Adrenal gland (tissue), 12 donors: Measurements from ENCODE around the gene HORMAD2. TPM values are rescaled to one million over a fixed set of nuclear protein-coding genes. Genes with fewer than 3 reads are reported as not detected.

Experiments used
- DNase-seq, 7 donors: peaks; one replicate each; pipeline ENCODE4 v3.0.0-alpha.2; 2019 to 2020
- H3K27ac ChIP-seq, 5 donors: fragments of 200-600 bp; sonication (generic) in 4 of 5; 1 replicate in 3 of 5; 2 replicates in 2 of 5; pipeline versions ENCODE4 v1.5.1 to v1.8.0; 2016 to 2020; ENCODE audit warnings: mild to moderate bottlenecking in 1 of 5
- H3K27me3 ChIP-seq: fragments of 200-600 bp; 2 replicates; pipeline ENCODE4 v1.8.0; 2021
- H3K36me3 ChIP-seq, 2 donors: fragments of 200-600 bp; replicated peaks in 1 of 2; 1 replicate in 1 of 2; 2 replicates in 1 of 2; pipeline versions ENCODE4 v1.5.1 to v1.8.0; 2018 to 2022
- H3K4me1 ChIP-seq, 2 donors: fragments of 200-600 bp; replicated peaks in 1 of 2; 1 replicate in 1 of 2; 2 replicates in 1 of 2; pipeline versions ENCODE4 v1.5.1 to v1.8.0; 2018 to 2021
- H3K4me3 ChIP-seq, 4 donors: fragments of 200-600 bp; sonication (generic) in 3 of 4; one replicate each; pipeline ENCODE4 v1.5.1; 2016 to 2018
- H3K9me3 ChIP-seq, 3 donors: fragments of 200-600 bp; sonication (generic) in 1 of 3; replicated peaks in 1 of 3; 1 replicate in 2 of 3; 2 replicates in 1 of 3; pipeline versions ENCODE4 v1.5.1 to v1.8.0; 2016 to 2021
- CTCF ChIP-seq, 6 experiments: fragments of 450-650 bp in 4 of 6; fragments of 200-600 bp in 2 of 6; sonication (generic) in 1 of 6; IDR thresholded peaks; 1 replicate in 5 of 6; 2 replicates in 1 of 6; pipeline versions ENCODE4 v1.5.1 to v1.8.0; 2016 to 2021; ENCODE audit warnings: antibody characterized with exemption in 6 of 6, mild to moderate bottlenecking in 2 of 6, moderate library complexity in 1 of 6
- POLR2A ChIP-seq, 2 donors: fragments of 450-650 bp; IDR thresholded peaks; one replicate each; pipeline ENCODE4 v1.6.1; 2017; ENCODE audit warnings: antibody characterized with exemption in 2 of 2, mild to moderate bottlenecking in 2 of 2, moderate library complexity in 1 of 2
- WGBS, 4 donors: extraction: QIAGEN DNeasy Blood & Tissue Kit in 2 of 4; methylation state at CpG; one replicate each; pipeline versions ENCODE4 v1.1.5 to v1.1.7; 2013 to 2017; 5-methylcytosine and 5-hydroxymethylcytosine counted together
- intact Hi-C, 2 donors: fragments of 100-400 bp; cut with DNase I; formaldehyde crosslinking; loops; one replicate each; pipeline versions ENCODE4 v1.14.1 to v1.15.0; 2022 to 2023
- polyA plus RNA-seq, 3 donors: library from polyadenylated mRNA; stranded (reverse); fragments of 200-250 nt in 2 of 3; fragments of 350-450 nt in 1 of 3; fragmentation: Illumina TruSeq in 1 of 3; extraction: RNeasy Lipid Tissue Mini Kit (QIAGEN cat#74804) in 1 of 3; gene quantifications; one replicate each; pipeline ENCODE4 v1.2.3, GENCODE V29; 2013 to 2014
- total RNA-seq, 9 donors: library from RNA; depleted of rRNA in 4 of 9; stranded (reverse); fragments of >200 nt in 4 of 9; fragments of 120-200 nt in 1 of 9; fragmentation: NEBNext Ultra II Directional in 1 of 9; extraction: Animal tissue kit (Norgen Biotek cat#: 25700) in 1 of 9; gene quantifications; one replicate each; pipeline versions ENCODE4 v1.1.0 to v1.2.4, GENCODE V29; 2013 to 2023
- donor health status: healthy with polysubstance abuse.
- donor health status: Bipolar disorder and iron deficiency.
- donor health status: DM: yes; HTN: yes; CAD: no.
- donor health status: DM: no; HTN: no; CAD: no.
- donor health status: DM: no; HTN: no; CAD: no.
- donor health status: DM: yes; HTN: yes; CAD: no.

HORMAD2 gene
- total and polyA plus RNA-seq, 12 donors: not detected

DNA sequence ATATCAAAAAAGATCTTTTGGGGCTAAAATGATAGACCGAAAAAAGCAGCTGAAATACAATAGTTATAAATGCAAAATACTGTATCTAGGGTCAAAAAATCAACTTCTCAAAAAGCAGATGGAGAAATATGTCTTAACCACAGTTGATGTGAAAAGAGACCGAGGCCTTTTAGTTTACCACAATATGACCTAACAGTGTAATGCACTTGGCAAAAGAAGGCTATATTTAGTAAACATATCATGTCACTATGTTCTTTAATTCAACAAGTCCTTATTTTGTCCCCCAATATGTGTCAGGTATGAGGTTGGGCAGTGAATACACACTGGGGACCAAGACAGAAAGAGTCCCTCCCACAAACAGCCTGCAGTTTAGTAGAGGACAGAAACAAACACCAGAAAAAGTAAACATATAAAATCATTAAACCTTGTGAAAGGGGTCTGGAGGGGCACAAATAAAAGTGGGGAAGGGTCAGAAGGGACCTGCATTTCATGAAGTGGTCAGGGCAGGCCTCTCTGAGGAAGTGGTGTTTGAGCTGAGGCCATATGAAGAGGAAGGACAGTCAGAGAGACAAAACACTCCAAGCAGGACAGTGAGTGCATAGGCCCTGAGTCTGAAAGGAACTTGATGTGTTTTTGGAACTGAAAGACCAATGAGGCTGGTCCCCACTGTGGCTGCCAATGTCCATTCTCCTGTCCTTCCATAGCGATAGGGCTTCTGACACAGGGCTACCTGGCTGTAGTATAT lies 112.9 kb downstream of the HORMAD2 start:
- intact Hi-C loops: no loop called here
- no peaks in the 10 kb centered on the region for H3K27me3 ChIP-seq

DNA sequence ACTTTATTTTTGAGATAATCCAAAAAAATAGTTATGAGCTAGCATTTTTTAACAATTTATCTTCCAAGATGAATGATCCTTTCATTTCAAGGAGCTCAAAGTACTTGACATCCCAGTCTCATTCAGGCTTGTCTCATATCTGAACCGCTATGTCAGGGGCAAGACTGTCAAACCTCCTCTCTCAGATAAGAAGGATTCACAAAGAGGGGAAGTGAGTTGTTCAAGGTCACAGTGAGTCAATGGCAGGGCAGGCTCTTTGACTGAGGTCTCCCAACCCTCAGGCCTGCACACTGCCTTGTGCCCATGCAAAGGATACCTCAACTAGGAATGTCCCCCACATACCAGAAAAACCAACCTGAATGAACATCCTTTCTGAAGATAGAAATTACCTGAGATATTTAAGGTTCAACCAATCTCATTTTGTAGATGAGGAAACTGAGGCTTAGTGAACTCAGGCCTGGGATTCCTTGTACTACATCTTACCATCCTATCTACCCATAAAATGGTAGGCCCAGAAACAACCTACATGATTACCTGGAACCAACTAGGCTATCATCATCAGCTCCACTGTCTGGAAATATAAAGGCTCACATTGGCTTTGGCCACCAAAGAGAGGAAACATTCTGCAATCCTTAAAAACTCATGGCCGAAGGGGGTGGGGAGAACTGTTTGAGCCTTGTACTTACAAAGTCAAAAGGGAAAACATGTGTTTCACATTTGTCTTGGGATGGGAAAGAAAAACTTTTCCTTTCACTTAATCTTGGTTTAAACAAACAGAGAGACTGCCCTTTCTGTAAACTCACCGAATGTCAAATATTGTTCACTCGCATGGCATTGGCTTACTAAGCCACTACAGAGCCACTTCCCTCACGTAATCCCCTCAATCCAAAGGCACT lies 115.2 kb downstream of the HORMAD2 start:
- intact Hi-C loops: no loop called here
- H3K27ac ChIP-seq: peak overlapping the region in 3 of 5 donors; percentile 38 to 81 (median 68)
- H3K36me3 ChIP-seq: no peaks in the 10 kb centered on the region
- H3K27me3 ChIP-seq: no peaks in the 10 kb centered on the region
- TF ChIP-seq POLR2A (IDR thresholded peaks at IDR 0.05): no peak
- no peak for TF ChIP-seq CTCF (IDR thresholded peaks at IDR 0.05)
- H3K4me3 ChIP-seq: peak overlapping the region in 1 of 4 donors; percentile 9
- H3K9me3 ChIP-seq: no peaks in the 10 kb centered on the region
- H3K4me1 ChIP-seq: peaks cover 4 to 9% of the 10 kb centered on the region in 2 donors
- WGBS, 4 donors: 64 to 67% (median 66%) methylated on average over 5 of the region's 5 CpGs
- DNase-seq: no peak

More for the DNA sequence above, 112.9 kb downstream of the HORMAD2 start:
- TF ChIP-seq POLR2A (IDR thresholded peaks at IDR 0.05): no peak
- no peak for TF ChIP-seq CTCF (IDR thresholded peaks at IDR 0.05)
- no peaks in the 10 kb centered on the region for H3K36me3 ChIP-seq
- H3K27ac ChIP-seq: no peak overlapping the region
- no peaks in the 10 kb centered on the region for H3K9me3 ChIP-seq
- 83 to 90% (median 89%) methylated on average over 2 to 3 of the region's 3 CpGs for WGBS, 4 donors
- no peak overlapping the region for H3K4me3 ChIP-seq
- H3K4me1 ChIP-seq: peaks cover 4 to 9% of the 10 kb centered on the region in 2 donors
- DNase-seq: no peak

- Histone ChIP-seq H3K27me3 (no peaks in the 10 kb centered on the region), H3K27ac (peak overlapping the region in 4 of 5 donors; percentile 31 to 81 (median 53)), H3K4me3 (peak overlapping the region in 1 of 4 donors; percentile 9), H3K36me3 (no peaks in the 10 kb centered on the region), H3K4me1 (peaks cover 4 to 9% of the 10 kb centered on the region in 2 donors), H3K9me3 (no peaks in the 10 kb centered on the region)
- TF ChIP-seq POLR2A (IDR thresholded peaks at IDR 0.05): no peak
- no peak for TF ChIP-seq CTCF (IDR thresholded peaks at IDR 0.05)
- intact Hi-C loops: no loop called here
- 47 to 65% (median 55%) methylated on average over 9 to 11 of the region's 11 CpGs for WGBS, 4 donors
- DNase-seq: peak; percentile 33 to 88 (median 63)
Measured at GRCh38 chr22:30196141-30196879, 116.0 kb downstream of the HORMAD2 start.
